NB4 (cell line): Measurements from ENCODE around the gene TSPO2.

ENCODE experiments used
- CTCF ChIP-seq: IDR thresholded peaks from one replicate; pipeline ENCODE4 v1.5.1; 2012; ENCODE audit warnings: low read depth, low read length
- POLR2A ChIP-seq: IDR thresholded peaks from 2 replicates; pipeline ENCODE4 v1.6.1; 2011; ENCODE audit warnings: mild to moderate bottlenecking; ENCODE audit not compliant: insufficient read length; ENCODE audit errors: extremely low read depth

GRCh38 chr6:41092421-41093140 lies 50.3 kb downstream of the TSPO2 start:
- TF ChIP-seq CTCF = peak; percentile 48
- TF ChIP-seq POLR2A = no peak
